Activated CD4-positive, alpha-beta memory T cell treated with anti-CD3 and anti-CD28 coated beads for 36 hours (primary cell): Measurements from ENCODE around the gene STEEP1. TPM values are rescaled to one million over a fixed set of nuclear protein-coding genes. Genes with fewer than 3 reads are reported as not detected.

Source experiments
- CTCF ChIA-PET: fragments of 350-600 bp; sonication (Branson Sonifier 250); formaldehyde crosslinking; loops from one replicate; lab custom pipeline; 2021; ENCODE audit warnings: antibody characterized with exemption, inconsistent platforms; lab: Charles Lee
- POLR2A ChIA-PET: fragments of 350-600 bp; sonication (Branson Sonifier 250); formaldehyde crosslinking; loops from one replicate; lab custom pipeline; 2021; ENCODE audit warnings: antibody characterized with exemption; lab: Charles Lee
- DNase-seq: peaks from one replicate; pipeline ENCODE4 v3.0.0-alpha.2; 2020
- H3K27ac Mint-ChIP-seq: one replicate; pipeline ENCODE4 v1.8.0; 2021; ENCODE audit warnings: mixed read lengths
- H3K27me3 Mint-ChIP-seq: one replicate; pipeline ENCODE4 v1.8.0; 2021; ENCODE audit warnings: mixed read lengths
- H3K36me3 Mint-ChIP-seq: one replicate; pipeline ENCODE4 v1.8.0; 2021; ENCODE audit warnings: mixed read lengths
- H3K4me1 Mint-ChIP-seq: one replicate; pipeline ENCODE4 v1.8.0; 2021; ENCODE audit warnings: low read depth, mixed read lengths
- H3K4me3 Mint-ChIP-seq: one replicate; pipeline ENCODE4 v1.8.0; 2021; ENCODE audit warnings: mild to moderate bottlenecking, mixed read lengths
- H3K9me3 Mint-ChIP-seq: one replicate; pipeline ENCODE4 v1.8.0; 2021; ENCODE audit warnings: mixed read lengths
- intact Hi-C: fragments of 100-400 bp; cut with micrococcal nuclease; formaldehyde crosslinking; loops from one replicate; pipeline ENCODE4 v1.15.1; 2023
- total RNA-seq, 2 experiments: library from RNA; stranded (reverse); gene quantifications; one replicate each; pipeline ENCODE4 v1.2.3, GENCODE V29; 2021

STEEP1 gene
- total RNA-seq, 2 experiments from 2014 or later: 20.4 to 21.0 TPM

DNA sequence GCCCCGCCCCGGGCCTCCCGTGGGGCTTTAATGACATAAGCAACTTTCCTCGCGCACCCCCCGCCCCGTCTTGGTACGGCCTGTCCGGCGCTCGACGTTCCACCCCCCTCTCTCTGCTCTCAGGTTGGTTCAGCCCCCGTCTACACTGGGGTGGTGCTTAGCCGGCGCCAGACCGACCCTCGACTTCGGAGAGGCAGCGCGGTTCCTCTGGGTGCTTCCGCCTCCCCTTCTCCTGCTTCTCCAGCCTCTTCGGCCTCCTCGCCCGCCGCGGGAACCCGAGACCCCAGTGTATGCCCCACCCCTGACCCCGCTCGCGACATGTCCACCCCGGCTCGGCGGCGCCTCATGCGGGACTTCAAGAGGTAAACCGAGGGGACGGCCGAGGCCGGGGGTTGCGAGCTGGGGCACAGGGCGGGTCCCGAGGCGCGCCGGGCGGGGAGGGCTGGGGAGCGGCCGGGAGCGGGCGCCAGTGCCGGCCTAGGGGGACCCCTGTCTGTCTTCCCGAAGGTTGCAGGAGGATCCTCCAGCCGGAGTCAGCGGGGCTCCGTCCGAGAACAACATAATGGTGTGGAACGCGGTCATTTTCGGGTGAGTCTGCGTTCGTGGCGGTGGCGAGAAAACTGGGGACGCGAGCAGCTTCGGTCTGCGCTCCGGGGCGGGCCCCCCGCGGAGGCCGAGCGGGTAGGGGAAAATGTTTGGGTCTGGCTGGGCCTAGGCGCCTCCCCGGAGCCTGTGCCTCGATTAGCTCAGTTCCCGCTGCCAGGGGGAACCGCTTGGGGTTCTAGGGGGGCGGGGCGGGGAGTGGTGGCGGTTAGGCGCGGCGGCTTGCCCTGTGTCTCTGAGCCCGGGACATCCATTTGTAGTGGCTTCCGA lies 9.4 kb upstream of the STEEP1 start, which contains the start of gene UBE2A:
TSS of gene UBE2A (plus strand) at position 170 of the 873 bp plus-strand sequence. CDS start at position 319, 149 bp downstream.
- CTCF ChIA-PET: interaction anchor here (1.0 to 1.5 kb wide), 2 partner anchors 155 to 183 kb away, joined by 4 read pairs; partner anchors contain the start of gene SOWAHD
- Mint-ChIP-seq H3K4me1 (peaks cover 25% of the 10 kb centered on the region), H3K27me3 (no peaks in the 10 kb centered on the region), H3K9me3 (no peaks in the 10 kb centered on the region), H3K4me3 (peak within 1 kb of the TSS; percentile 81), H3K27ac (peak within 1 kb of the TSS; percentile 82), H3K36me3 (peaks cover 4% of the 10 kb centered on the region)
- intact Hi-C loops: loop anchor here (1.0 to 5.0 kb wide), 4 partner anchors 9 to 118 kb away; partner anchors contain the start of genes NKRF, SEPTIN6, SLC25A5 and STEEP1
- peak; percentile 92 for DNase-seq
- POLR2A ChIA-PET: interaction anchor here (0.7 to 2.3 kb wide), 10 partner anchors 9 to 296 kb away, joined by 3 to 12 read pairs (median 4); partner anchors contain the start of genes NKRF, RNF113A, RPL39 and SEPTIN6

DNA sequence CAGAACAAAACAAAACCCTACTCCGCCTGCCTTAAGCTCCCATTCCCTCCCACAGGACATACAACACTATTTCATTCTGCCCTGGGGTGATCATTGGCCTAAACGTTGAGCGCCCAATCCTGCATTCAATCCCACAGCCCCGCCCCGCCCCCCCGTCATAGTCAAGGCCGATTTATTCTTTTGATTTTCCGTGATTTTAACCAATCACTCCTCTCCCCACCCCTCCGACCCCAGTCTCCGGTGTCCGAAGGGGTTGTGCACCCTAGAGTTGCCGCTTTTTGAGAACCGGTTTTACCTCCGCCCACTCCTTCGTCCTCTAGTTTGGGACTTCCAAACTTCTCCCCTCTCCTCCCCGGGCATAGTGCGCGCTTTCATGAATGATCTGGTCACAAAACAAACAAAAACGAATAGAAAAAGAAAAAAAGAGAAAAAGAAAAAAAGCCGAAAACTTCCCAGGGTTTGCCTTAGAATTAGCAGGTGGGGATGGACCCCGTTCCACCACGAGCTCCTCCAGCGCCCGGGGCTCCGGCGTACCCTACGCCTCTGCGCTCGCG lies 8.7 kb upstream of the STEEP1 start:
- Mint-ChIP-seq H3K27me3 (no peaks in the 10 kb centered on the region), H3K4me3 (peak overlapping the region; percentile 81), H3K27ac (peak overlapping the region; percentile 82), H3K9me3 (no peaks in the 10 kb centered on the region), H3K36me3 (peaks cover 4% of the 10 kb centered on the region), H3K4me1 (peaks cover 24% of the 10 kb centered on the region)
- CTCF ChIA-PET: interaction anchor here (1.5 kb wide), 1 partner anchor 156 kb away, joined by 4 read pairs; no protein-coding TSS in a partner anchor
- POLR2A ChIA-PET: interaction anchor here (0.5 to 2.3 kb wide), 9 partner anchors 9 to 297 kb away, joined by 3 to 12 read pairs (median 4); partner anchors contain the start of genes NKRF, RNF113A, RPL39 and SEPTIN6
- DNase-seq: no peak
- intact Hi-C loops: loop anchor here (1.0 to 5.0 kb wide), 4 partner anchors 9 to 118 kb away; partner anchors contain the start of genes NKRF, SEPTIN6, SLC25A5 and STEEP1

DNA sequence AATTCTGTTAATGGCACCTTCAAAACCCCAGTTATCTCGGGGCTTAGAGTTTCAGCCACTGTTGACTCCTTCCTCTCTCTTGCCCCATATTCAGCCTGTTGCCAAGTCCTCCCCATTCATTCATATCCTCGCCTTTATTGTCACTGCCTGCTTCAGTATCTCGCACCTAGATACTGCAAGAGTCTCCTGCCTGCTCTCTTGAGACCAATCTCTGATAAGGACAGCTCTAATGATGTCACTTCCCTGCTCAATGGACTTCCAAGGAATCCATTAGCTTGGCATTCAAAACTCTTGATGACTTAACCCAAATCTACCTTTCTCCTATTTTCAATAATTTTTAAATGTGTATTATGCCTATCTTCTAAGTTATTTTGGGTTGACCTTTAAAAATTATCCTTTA lies 8.0 kb upstream of the STEEP1 start:
- POLR2A ChIA-PET: interaction anchor here (1.0 to 2.3 kb wide), 3 partner anchors 8 to 218 kb away, joined by 4 to 12 read pairs (median 9); partner anchors contain the start of genes RPL39 and STEEP1
- peak overlapping the region; percentile 81 for H3K4me3 Mint-ChIP-seq
- no peak for DNase-seq
- peaks cover 1% of the 10 kb centered on the region for H3K36me3 Mint-ChIP-seq
- peaks cover 21% of the 10 kb centered on the region for H3K4me1 Mint-ChIP-seq
- CTCF ChIA-PET: interaction anchor here (1.5 kb wide), 1 partner anchor 156 kb away, joined by 4 read pairs; no protein-coding TSS in a partner anchor
- no peaks in the 10 kb centered on the region for H3K27me3 Mint-ChIP-seq
- H3K9me3 Mint-ChIP-seq: no peaks in the 10 kb centered on the region
- no peak overlapping the region for H3K27ac Mint-ChIP-seq
- intact Hi-C loops: loop anchor here (5.0 kb wide), 1 partner anchor 119 kb away; the partner anchor contains the start of gene SEPTIN6

DNA sequence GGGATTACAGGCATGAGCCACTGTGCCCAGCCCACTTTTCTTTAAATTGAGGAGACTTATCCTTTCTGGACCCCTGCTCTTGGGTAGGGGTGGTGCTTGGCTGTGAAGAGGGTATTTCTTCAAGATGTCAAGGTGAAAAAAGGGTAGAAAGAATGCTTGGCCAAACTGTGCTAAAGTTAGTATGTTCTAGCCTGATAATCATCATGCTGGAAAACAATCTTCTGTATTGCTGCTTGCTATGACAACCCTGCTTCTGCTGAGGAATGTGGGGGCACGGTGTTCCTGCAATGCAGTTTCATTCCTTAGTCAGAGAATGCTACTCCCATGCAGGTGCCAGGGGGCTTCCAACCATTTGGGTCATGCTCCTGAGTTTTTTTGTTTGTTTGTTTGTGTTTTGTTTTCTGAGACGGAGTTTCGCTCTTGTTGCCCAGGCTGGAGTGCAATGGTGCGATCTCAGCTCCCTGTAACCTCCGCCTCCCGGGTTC lies 5.2 kb upstream of the STEEP1 start:
- ChIA-PET CTCF (no interaction called here), POLR2A (no interaction called here)
- H3K36me3 Mint-ChIP-seq: no peaks in the 10 kb centered on the region
- intact Hi-C loops: loop anchor here (5.0 kb wide), 1 partner anchor 122 kb away; the partner anchor contains the start of gene SEPTIN6
- no peak overlapping the region for H3K27ac Mint-ChIP-seq
- DNase-seq: no peak
- H3K4me3 Mint-ChIP-seq: no peak overlapping the region
- H3K27me3 Mint-ChIP-seq: no peaks in the 10 kb centered on the region
- peaks cover 10% of the 10 kb centered on the region for H3K4me1 Mint-ChIP-seq
- H3K9me3 Mint-ChIP-seq: no peaks in the 10 kb centered on the region

DNA sequence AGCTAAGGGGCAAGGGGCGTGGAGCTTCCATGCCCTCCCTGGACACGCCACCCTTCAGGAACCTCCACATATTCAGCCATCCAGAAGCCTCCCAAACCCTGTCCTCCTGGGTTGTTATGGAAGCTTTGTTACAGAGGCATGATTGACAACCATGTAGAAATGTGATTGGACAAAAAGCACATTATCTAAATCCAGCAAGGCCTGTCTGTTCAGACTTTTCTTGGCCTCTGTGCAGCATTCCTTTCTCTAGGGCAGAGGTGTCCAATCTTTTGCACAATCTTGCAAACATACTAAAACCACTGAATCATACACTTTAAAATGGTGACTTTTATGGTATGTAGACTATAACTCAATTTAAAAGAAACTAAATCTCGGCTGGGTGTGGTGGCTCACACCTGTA lies 12.7 kb downstream of the STEEP1 start:
- CTCF ChIA-PET: no interaction called here

DNA sequence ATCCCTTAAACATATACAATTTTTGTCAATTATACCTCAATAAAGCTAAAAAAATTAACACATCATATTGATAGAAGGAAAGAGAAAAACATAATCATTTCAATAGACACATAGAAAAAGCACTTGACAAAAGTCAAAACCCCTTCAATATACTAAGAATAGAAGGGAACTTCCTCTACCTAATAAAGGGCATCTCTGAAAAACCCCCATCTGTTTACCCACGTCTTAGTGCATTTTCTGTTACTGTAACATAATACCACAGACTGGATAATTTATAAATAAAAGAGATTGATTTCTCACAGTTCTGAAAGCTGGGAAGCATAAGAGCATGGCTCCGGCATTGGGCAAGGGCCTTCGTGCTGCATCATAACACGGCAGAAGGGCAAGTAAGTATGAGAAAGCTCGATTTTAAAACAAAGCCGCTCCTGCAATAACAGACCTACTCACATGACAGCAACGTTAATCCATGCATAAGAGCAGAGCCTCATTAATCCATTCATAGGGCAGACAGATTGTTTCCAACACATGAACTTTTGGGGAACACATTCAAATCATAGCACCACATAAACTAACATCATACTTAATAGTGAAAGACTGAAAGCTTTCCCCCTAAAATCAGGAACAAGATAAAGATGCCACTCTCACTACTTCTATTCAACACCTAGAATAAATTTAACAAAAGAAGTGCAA lies 15.7 kb downstream of the STEEP1 start:
- ChIA-PET CTCF (no interaction called here), POLR2A (no interaction called here)
- H3K27ac Mint-ChIP-seq: no peak overlapping the region
- H3K4me1 Mint-ChIP-seq: peaks cover 5% of the 10 kb centered on the region
- no peak overlapping the region for H3K4me3 Mint-ChIP-seq
- no peaks in the 10 kb centered on the region for H3K9me3 Mint-ChIP-seq
- intact Hi-C loops: no loop called here
- no peaks in the 10 kb centered on the region for H3K27me3 Mint-ChIP-seq
- H3K36me3 Mint-ChIP-seq: peaks cover 2% of the 10 kb centered on the region
- DNase-seq: no peak

More for the DNA sequence above, 12.7 kb downstream of the STEEP1 start:
- Mint-ChIP-seq H3K36me3 (peaks cover 6% of the 10 kb centered on the region), H3K27ac (no peak overlapping the region), H3K27me3 (no peaks in the 10 kb centered on the region), H3K9me3 (no peaks in the 10 kb centered on the region), H3K4me3 (no peak overlapping the region), H3K4me1 (peaks cover 5% of the 10 kb centered on the region)
- no peak for DNase-seq
- POLR2A ChIA-PET: no interaction called here
- intact Hi-C loops: no loop called here

DNA sequence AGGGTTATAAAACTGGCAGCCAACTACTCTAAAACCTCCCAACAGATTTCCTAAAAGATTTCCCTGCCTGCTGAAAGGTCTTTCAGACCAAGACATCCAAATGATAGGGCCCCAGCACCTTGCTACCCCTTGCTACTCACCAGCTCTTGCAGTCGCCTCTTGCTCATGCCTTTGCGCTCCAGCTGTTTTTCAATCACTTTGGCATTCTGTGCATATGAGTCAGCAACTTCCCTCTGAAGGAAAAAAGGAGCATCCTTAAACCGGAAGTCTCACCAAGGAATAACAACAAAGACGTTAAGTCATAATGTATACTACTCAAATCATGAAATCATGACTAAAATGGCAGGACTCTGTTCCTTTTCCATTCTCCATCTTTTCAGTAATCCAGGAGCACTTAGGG lies 24.0 kb downstream of the STEEP1 start:
- no peak for DNase-seq
- intact Hi-C loops: no loop called here
- no peak overlapping the region for H3K4me3 Mint-ChIP-seq
- H3K4me1 Mint-ChIP-seq: no peaks in the 10 kb centered on the region
- no peaks in the 10 kb centered on the region for H3K27me3 Mint-ChIP-seq
- H3K9me3 Mint-ChIP-seq: no peaks in the 10 kb centered on the region
- no peak overlapping the region for H3K27ac Mint-ChIP-seq
- ChIA-PET CTCF (no interaction called here), POLR2A (no interaction called here)
- peaks cover 3% of the 10 kb centered on the region for H3K36me3 Mint-ChIP-seq

DNA sequence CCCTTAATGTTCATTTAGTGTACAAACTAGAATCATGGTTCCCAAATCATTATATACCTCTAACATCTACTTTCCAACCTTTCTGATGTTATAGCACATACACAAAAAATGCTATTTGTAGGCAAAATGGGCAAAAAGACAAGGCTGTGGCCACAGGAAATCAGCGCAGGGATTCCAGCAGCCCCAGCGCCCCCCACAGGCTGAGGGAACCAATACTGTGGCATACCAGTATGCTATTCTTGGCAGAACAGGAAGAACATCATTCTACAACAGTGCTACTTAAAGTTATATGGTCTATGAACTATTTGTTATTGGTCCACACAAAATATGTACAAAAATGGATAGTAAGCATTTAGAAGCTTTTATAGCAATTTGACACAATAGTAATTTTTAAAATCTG lies 25.3 kb downstream of the STEEP1 start:
- no peaks in the 10 kb centered on the region for H3K27me3 Mint-ChIP-seq
- no peak overlapping the region for H3K4me3 Mint-ChIP-seq
- no peaks in the 10 kb centered on the region for H3K9me3 Mint-ChIP-seq
- intact Hi-C loops: no loop called here
- CTCF ChIA-PET: no interaction called here
- DNase-seq: peak; percentile 26
- POLR2A ChIA-PET: no interaction called here
- H3K4me1 Mint-ChIP-seq: no peaks in the 10 kb centered on the region
- H3K36me3 Mint-ChIP-seq: peaks cover 3% of the 10 kb centered on the region
- no peak overlapping the region for H3K27ac Mint-ChIP-seq

DNA sequence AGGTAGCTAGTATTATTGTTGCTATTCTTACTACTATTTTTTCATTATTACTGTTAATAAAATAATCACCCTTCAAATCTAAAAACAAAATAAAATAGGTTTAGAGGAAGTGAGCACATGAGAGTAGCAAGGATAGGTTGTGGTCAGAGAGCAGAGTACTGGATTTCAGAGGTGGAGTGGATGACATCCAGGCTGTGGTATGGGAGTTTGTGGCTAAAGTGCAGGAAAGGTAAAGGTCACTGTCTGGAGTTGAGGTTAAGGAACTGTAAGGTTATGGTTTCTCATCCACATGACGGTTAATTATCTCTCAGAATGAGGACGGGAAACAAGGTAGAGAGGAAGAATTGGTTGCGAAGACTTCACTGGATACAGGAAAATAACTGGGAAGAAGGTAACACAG lies 27.7 kb downstream of the STEEP1 start:
- ChIA-PET POLR2A (no interaction called here), CTCF (no interaction called here)
- no peaks in the 10 kb centered on the region for H3K9me3 Mint-ChIP-seq
- H3K27me3 Mint-ChIP-seq: no peaks in the 10 kb centered on the region
- intact Hi-C loops: no loop called here
- H3K27ac Mint-ChIP-seq: no peak overlapping the region
- H3K4me3 Mint-ChIP-seq: no peak overlapping the region
- no peaks in the 10 kb centered on the region for H3K4me1 Mint-ChIP-seq
- DNase-seq: no peak
- peaks cover 3% of the 10 kb centered on the region for H3K36me3 Mint-ChIP-seq

DNA sequence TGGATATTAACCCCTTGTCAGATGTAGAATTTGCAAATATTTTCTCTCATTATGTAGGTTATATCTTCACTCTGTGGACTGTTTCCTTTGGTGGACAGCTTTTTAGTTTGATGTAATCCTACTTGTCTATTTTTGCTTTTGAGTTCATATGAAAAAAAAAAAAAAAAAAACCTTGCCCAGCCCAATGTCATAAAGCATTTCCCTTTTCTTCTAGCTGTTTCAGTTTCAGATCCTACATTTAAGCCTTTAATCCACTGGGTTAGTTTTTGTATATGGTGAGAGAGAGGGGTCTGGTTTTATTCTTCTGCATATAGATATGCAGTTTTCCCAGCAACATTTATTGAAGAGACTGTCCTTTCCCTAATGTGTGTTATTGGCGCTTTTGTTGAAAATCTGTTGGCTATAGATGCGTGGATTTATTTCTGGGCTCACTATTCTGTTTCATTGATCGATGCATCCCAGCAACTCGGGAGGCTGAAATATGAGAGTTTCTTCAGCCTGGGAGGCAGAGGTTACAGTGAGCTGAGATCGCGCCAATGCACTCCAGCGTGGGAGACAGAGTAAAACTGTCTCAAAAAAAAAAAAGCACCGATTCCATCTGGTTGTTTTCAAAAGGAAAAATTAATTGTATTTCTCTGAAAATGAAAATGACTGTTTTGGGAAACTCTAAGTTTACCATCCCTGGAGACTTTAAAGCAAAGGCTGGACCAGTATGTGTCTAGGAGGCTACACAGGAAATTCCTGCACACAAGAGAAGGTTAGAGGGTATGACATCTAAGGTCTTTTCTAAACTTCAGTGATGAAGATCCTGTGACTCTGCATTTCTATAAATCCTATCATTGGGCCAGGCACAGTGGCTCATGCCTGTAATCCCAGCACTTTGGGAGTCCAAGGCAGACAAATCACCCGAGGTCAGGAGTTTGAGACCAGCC lies 35.6 kb downstream of the STEEP1 start:
- H3K4me1 Mint-ChIP-seq: no peaks in the 10 kb centered on the region
- intact Hi-C loops: no loop called here
- no peak overlapping the region for H3K4me3 Mint-ChIP-seq
- no peak for DNase-seq
- H3K27ac Mint-ChIP-seq: no peak overlapping the region
- peaks cover 2% of the 10 kb centered on the region for H3K36me3 Mint-ChIP-seq
- ChIA-PET CTCF (interaction anchor here (1.0 kb wide), 1 partner anchor 14 kb away, joined by 3 read pairs; no protein-coding TSS in a partner anchor), POLR2A (no interaction called here)
- H3K9me3 Mint-ChIP-seq: no peaks in the 10 kb centered on the region
- no peaks in the 10 kb centered on the region for H3K27me3 Mint-ChIP-seq
